Mammary epithelial cell (primary cell): Measurements from ENCODE around the gene F2.

ENCODE experiments used
- EZH2 ChIP-seq: IDR thresholded peaks from 2 replicates; pipeline ENCODE4 v1.6.1; 2012; ENCODE audit warnings: low read length, inconsistent platforms, borderline replicate concordance
- TF ChIP-seq, protein P1 (sequence below), 2 donors: IDR thresholded peaks in 1 of 2; conservative IDR thresholded peaks in 1 of 2; 2 replicates each; pipeline ENCODE4 v1.5.1; 2011 to 2012; ENCODE audit warnings: inconsistent platforms in 2 of 2, low read length in 2 of 2, mild to moderate bottlenecking in 2 of 2, control low read depth in 1 of 2, low read depth in 1 of 2; ENCODE audit not compliant: insufficient read depth in 1 of 2; ENCODE audit errors: extremely low read depth in 1 of 2

DNA sequence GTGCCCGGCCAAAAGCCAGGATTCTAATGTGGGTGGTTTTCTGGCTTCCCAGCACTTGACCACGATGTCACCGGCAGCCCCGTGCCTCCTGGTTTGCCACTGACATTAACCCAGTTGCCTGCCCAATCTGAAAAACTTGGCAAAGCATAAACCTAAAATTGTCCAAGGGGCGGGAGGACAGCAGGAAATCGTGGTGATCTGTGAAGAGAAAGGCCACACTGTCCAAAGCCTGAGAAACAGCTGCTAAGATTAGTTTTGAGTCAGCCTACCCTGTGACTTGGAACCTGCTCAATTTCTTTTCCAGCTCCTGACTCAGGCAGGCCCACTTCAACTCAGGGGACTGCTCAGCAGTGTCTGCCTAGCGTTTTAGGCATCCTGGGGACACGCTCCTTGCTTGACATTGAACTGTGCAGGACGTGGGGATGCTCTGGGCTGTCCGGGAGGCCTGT lies 8.2 kb upstream of the F2 start:
- TF ChIP-seq, protein P1, sequence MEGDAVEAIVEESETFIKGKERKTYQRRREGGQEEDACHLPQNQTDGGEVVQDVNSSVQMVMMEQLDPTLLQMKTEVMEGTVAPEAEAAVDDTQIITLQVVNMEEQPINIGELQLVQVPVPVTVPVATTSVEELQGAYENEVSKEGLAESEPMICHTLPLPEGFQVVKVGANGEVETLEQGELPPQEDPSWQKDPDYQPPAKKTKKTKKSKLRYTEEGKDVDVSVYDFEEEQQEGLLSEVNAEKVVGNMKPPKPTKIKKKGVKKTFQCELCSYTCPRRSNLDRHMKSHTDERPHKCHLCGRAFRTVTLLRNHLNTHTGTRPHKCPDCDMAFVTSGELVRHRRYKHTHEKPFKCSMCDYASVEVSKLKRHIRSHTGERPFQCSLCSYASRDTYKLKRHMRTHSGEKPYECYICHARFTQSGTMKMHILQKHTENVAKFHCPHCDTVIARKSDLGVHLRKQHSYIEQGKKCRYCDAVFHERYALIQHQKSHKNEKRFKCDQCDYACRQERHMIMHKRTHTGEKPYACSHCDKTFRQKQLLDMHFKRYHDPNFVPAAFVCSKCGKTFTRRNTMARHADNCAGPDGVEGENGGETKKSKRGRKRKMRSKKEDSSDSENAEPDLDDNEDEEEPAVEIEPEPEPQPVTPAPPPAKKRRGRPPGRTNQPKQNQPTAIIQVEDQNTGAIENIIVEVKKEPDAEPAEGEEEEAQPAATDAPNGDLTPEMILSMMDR (conservative IDR thresholded peaks at IDR 0.05 in 1 of 2, IDR thresholded peaks at IDR 0.05 in 1 of 2; ENCODE audit: extremely low read depth in 1 of 2, insufficient read depth in 1 of 2, low read depth in 1 of 2, low read length in 2 of 2), result no peak
- no peak for TF ChIP-seq EZH2
